BLaER1 (cell line): Measurements from ENCODE around the gene KLHL24.
"Not testable (repeated sequence)": the region's sequence is repeated elsewhere in the genome, so short reads cannot be mapped to it uniquely, and the experiment has no call there.

Source experiments
- H3K27ac ChIP-seq: shearing (Covaris generic); formaldehyde crosslinking; 2 replicates; pipeline ENCODE4 v1.8.1; 2022
- H3K27me3 ChIP-seq: shearing (Covaris generic); formaldehyde crosslinking; 2 replicates; pipeline ENCODE4 v1.8.1; 2022
- H3K36me3 ChIP-seq: shearing (Covaris generic); formaldehyde crosslinking; 2 replicates; pipeline ENCODE4 v1.8.1; 2022
- H3K4me1 ChIP-seq: shearing (Covaris generic); formaldehyde crosslinking; 2 replicates; pipeline ENCODE4 v1.8.1; 2022
- H3K4me2 ChIP-seq: shearing (Covaris generic); formaldehyde crosslinking; 2 replicates; pipeline ENCODE4 v1.8.1; 2022
- H3K4me3 ChIP-seq: shearing (Covaris generic); formaldehyde crosslinking; 2 replicates; pipeline ENCODE4 v1.8.1; 2022
- H3K9ac ChIP-seq: shearing (Covaris generic); formaldehyde crosslinking; 2 replicates; pipeline ENCODE4 v1.8.1; 2022
- H3K9me3 ChIP-seq: shearing (Covaris generic); formaldehyde crosslinking; 2 replicates; pipeline ENCODE4 v1.8.1; 2022
- H4K20me1 ChIP-seq: shearing (Covaris generic); formaldehyde crosslinking; 2 replicates; pipeline ENCODE4 v1.8.1; 2022
- Cebpa-rat ChIP-seq: shearing (Covaris generic); IDR thresholded peaks from 2 replicates; pipeline ENCODE4 v1.8.1; 2022

KLHL24 gene

GRCh38 chr3:183692436-183692835 is 57.0 kb downstream of the KLHL24 start:
- H3K27ac ChIP-seq: no peak overlapping the region
- H3K9ac ChIP-seq: no peak overlapping the region
- no peaks in the 10 kb centered on the region for H3K9me3 ChIP-seq
- no peaks in the 10 kb centered on the region for H3K27me3 ChIP-seq
- 0 out of 2 replicates have a peak, but pooled peaks cover 6% of the 10 kb centered on the region for H3K4me1 ChIP-seq
- no peaks in the 10 kb centered on the region for H4K20me1 ChIP-seq
- no peak overlapping the region for H3K4me2 ChIP-seq
- no peaks in the 10 kb centered on the region for H3K36me3 ChIP-seq
- no peak for TF ChIP-seq Cebpa-rat
- H3K4me3 ChIP-seq: no peak overlapping the region

- no peaks in the 10 kb centered on the region for H3K9me3 ChIP-seq
- H4K20me1 ChIP-seq: peaks cover 24% of the 10 kb centered on the region
- TF ChIP-seq Cebpa-rat: no peak
- no peak overlapping the region for H3K4me2 ChIP-seq
- H3K4me3 ChIP-seq: no peak overlapping the region
- H3K36me3 ChIP-seq: no peaks in the 10 kb centered on the region
- H3K9ac ChIP-seq: no peak overlapping the region
- no peaks in the 10 kb centered on the region for H3K27me3 ChIP-seq
- peaks cover 23% of the 10 kb centered on the region for H3K4me1 ChIP-seq
- no peak overlapping the region for H3K27ac ChIP-seq
Measured at GRCh38 chr3:183695569-183696364, 60.3 kb downstream of the KLHL24 start.

GRCh38 chr3:183697123-183697609 is 61.7 kb downstream of the KLHL24 start:
- Histone ChIP-seq H4K20me1 (peaks cover 38% of the 10 kb centered on the region), H3K36me3 (peaks cover 12% of the 10 kb centered on the region), H3K9me3 (no peaks in the 10 kb centered on the region), H3K4me3 (peak overlapping the region; percentile 99), H3K27ac (peak overlapping the region; percentile 98; the same call in 1 of the 2 replicates), H3K4me1 (peaks cover 37% of the 10 kb centered on the region), H3K4me2 (peak overlapping the region; percentile 59), H3K27me3 (no peaks in the 10 kb centered on the region), H3K9ac (peak overlapping the region; percentile 99; the same call in 1 of the 2 replicates)
- TF ChIP-seq Cebpa-rat: no peak

- H3K4me3 ChIP-seq: peak within 1 kb of the TSS; percentile 99
Measured at GRCh38 chr3:183697610-183698317, 62.3 kb downstream of the KLHL24 start, which contains the start of gene YEATS2. Gene YEATS2 (plus strand): TSS chr3:183697797. CDS start chr3:183715163, 17,366 bp downstream.

GRCh38 chr3:183698318-183698751 is 62.9 kb downstream of the KLHL24 start:
- Histone ChIP-seq H3K9ac (peak overlapping the region; percentile 99), H3K4me2 (peak overlapping the region; percentile 72), H3K4me3 (peak overlapping the region; percentile 99), H4K20me1 (peaks cover 49% of the 10 kb centered on the region), H3K36me3 (peaks cover 19% of the 10 kb centered on the region), H3K9me3 (no peaks in the 10 kb centered on the region), H3K27me3 (no peaks in the 10 kb centered on the region), H3K27ac (peak overlapping the region; percentile 98), H3K4me1 (peaks cover 46% of the 10 kb centered on the region)
- TF ChIP-seq Cebpa-rat: no peak

More at GRCh38 chr3:183697610-183698317, 62.3 kb downstream of the KLHL24 start, which contains the start of gene YEATS2:
- Histone ChIP-seq H3K4me1 (peaks cover 42% of the 10 kb centered on the region), H3K36me3 (peaks cover 17% of the 10 kb centered on the region), H4K20me1 (peaks cover 44% of the 10 kb centered on the region), H3K27me3 (no peaks in the 10 kb centered on the region), H3K9ac (peak within 1 kb of the TSS; percentile 99), H3K4me2 (peak within 1 kb of the TSS; percentile 72), H3K27ac (peak within 1 kb of the TSS; percentile 98), H3K9me3 (no peaks in the 10 kb centered on the region)
- no peak for TF ChIP-seq Cebpa-rat

GRCh38 chr3:183698756-183699155 is 63.3 kb downstream of the KLHL24 start:
- H3K4me2 ChIP-seq: peak overlapping the region; percentile 72
- peaks cover 20% of the 10 kb centered on the region for H3K36me3 ChIP-seq
- TF ChIP-seq Cebpa-rat: no peak
- peaks cover 49% of the 10 kb centered on the region for H3K4me1 ChIP-seq
- H3K4me3 ChIP-seq: peak overlapping the region; percentile 99
- peak overlapping the region; percentile 99 for H3K9ac ChIP-seq
- peak overlapping the region; percentile 98 for H3K27ac ChIP-seq
- no peaks in the 10 kb centered on the region for H3K9me3 ChIP-seq
- no peaks in the 10 kb centered on the region for H3K27me3 ChIP-seq
- H4K20me1 ChIP-seq: peaks cover 54% of the 10 kb centered on the region

- no peak for TF ChIP-seq Cebpa-rat
- peak overlapping the region; percentile 98; the same call in 1 of the 2 replicates for H3K27ac ChIP-seq
Measured at GRCh38 chr3:183699238-183699947, 64.0 kb downstream of the KLHL24 start.

GRCh38 chr3:183701744-183702143 is 66.3 kb downstream of the KLHL24 start:
- Histone ChIP-seq H3K4me2 (peak overlapping the region; percentile 72; the same call in 1 of the 2 replicates), H3K9me3 (no peaks in the 10 kb centered on the region), H3K27me3 (no peaks in the 10 kb centered on the region), H3K9ac (no peak overlapping the region), H3K27ac (no peak overlapping the region), H4K20me1 (peaks cover 84% of the 10 kb centered on the region), H3K36me3 (peaks cover 45% of the 10 kb centered on the region), H3K4me1 (peaks cover 49% of the 10 kb centered on the region), H3K4me3 (no peak overlapping the region)
- TF ChIP-seq Cebpa-rat: no peak

More at GRCh38 chr3:183699238-183699947, 64.0 kb downstream of the KLHL24 start:
- Histone ChIP-seq H3K4me3 (peak overlapping the region; percentile 99), H3K4me2 (peak overlapping the region; percentile 72), H3K9me3 (no peaks in the 10 kb centered on the region), H3K9ac (peak overlapping the region; percentile 99), H3K36me3 (peaks cover 24% of the 10 kb centered on the region), H4K20me1 (peaks cover 60% of the 10 kb centered on the region), H3K4me1 (peaks cover 49% of the 10 kb centered on the region), H3K27me3 (no peaks in the 10 kb centered on the region)

GRCh38 chr3:183703892-183704291 is 68.5 kb downstream of the KLHL24 start:
- Histone ChIP-seq H3K36me3 (peaks cover 61% of the 10 kb centered on the region), H4K20me1 (peaks cover 100% of the 10 kb centered on the region), H3K4me1 (peaks cover 49% of the 10 kb centered on the region)
- not testable (repeated sequence) for H3K4me2 ChIP-seq, H3K9ac ChIP-seq, H3K9me3 ChIP-seq, H3K27ac ChIP-seq, H3K4me3 ChIP-seq, H3K27me3 ChIP-seq
